Activated CD4-positive, alpha-beta T cell treated with anti-CD3 and anti-CD28 coated beads, Interleukin-2, Interleukin-4, amounts not matched to agents 100 ng/mL and 50 ng/mL, durations not matched to agents 16 hours and 8 hours (primary cell): ENCODE data around the gene FBXO42.
A peak's percentile ranks its signal among the peaks of the same experiment; 100 is the strongest.
"Not testable (repeated sequence)": the region's sequence is repeated elsewhere in the genome, so short reads cannot be mapped to it uniquely, and the experiment has no call there.

Experiments
- DNase-seq: peaks from one replicate; pipeline ENCODE4 v3.0.0-alpha.2; 2020; ENCODE audit warnings: low spot score

FBXO42 gene

GRCh38 chr1:16242556-16243214 lies 109.6 kb downstream of the FBXO42 start:
- no peak for DNase-seq

GRCh38 chr1:16241221-16241708 lies 111.0 kb downstream of the FBXO42 start:
- DNase-seq: no peak

- DNase-seq: no peak
Measured at GRCh38 chr1:16239972-16240491, 112.2 kb downstream of the FBXO42 start.

GRCh38 chr1:16237343-16237830 lies 114.9 kb downstream of the FBXO42 start:
- no peak for DNase-seq

- peak; percentile 96 for DNase-seq
Measured at GRCh38 chr1:16236511-16237342, 115.6 kb downstream of the FBXO42 start, which contains the start of gene CPLANE2. CPLANE2 (minus strand) TSS chr1:16237183; CDS start chr1:16236742, 441 bp downstream.

GRCh38 chr1:16235944-16236510 lies 116.3 kb downstream of the FBXO42 start:
- peak; percentile 50 for DNase-seq

- DNase-seq: no peak
Measured at GRCh38 chr1:16235347-16235746, 116.9 kb downstream of the FBXO42 start.

- DNase-seq: no peak
Measured at GRCh38 chr1:16233431-16233830, 118.8 kb downstream of the FBXO42 start.

GRCh38 chr1:16232316-16232710 lies 120.0 kb downstream of the FBXO42 start:
- DNase-seq: no peak

- DNase-seq: no peak
Measured at GRCh38 chr1:16231331-16232315, 120.7 kb downstream of the FBXO42 start.

- no peak for DNase-seq
Measured at GRCh38 chr1:16230744-16231143, 121.5 kb downstream of the FBXO42 start.

GRCh38 chr1:16229976-16230740 lies 122.1 kb downstream of the FBXO42 start:
- DNase-seq: no peak

- DNase-seq: no peak
Measured at GRCh38 chr1:16226490-16227179, 125.6 kb downstream of the FBXO42 start.

- no peak for DNase-seq
Measured at GRCh38 chr1:16226129-16226489, 126.2 kb downstream of the FBXO42 start.

GRCh38 chr1:16224472-16224871 lies 127.8 kb downstream of the FBXO42 start:
- no peak for DNase-seq

- DNase-seq: not testable (repeated sequence)
Measured at GRCh38 chr1:16222716-16223115, 129.6 kb downstream of the FBXO42 start.

- no peak for DNase-seq
Measured at GRCh38 chr1:16221499-16221898, 130.8 kb downstream of the FBXO42 start.

GRCh38 chr1:16219968-16220500 lies 132.2 kb downstream of the FBXO42 start:
- no peak for DNase-seq

GRCh38 chr1:16218674-16219071 lies 133.6 kb downstream of the FBXO42 start:
- no peak for DNase-seq
